Stimulated activated naive CD8-positive, alpha-beta T cell treated with anti-CD3 and anti-CD28 coated beads, Interleukin-15, Interleukin-2, amounts not matched to agents 100 U/mL and 50 U/mL, for 24 hours (primary cell): Measurements from ENCODE around the gene DHODH.

Experiments used
- ATAC-seq: fragments of 150-1000 bp; cut with Tn5 transposase; one replicate; pipeline ENCODE4 v1.10.0; 2021
- DNase-seq: peaks from one replicate; pipeline ENCODE4 v3.0.0; 2021

Gene DHODH

GRCh38 chr16:72013888-72014581 is 5.5 kb downstream of the DHODH start:
- peak; percentile 55 for ATAC-seq

DNA sequence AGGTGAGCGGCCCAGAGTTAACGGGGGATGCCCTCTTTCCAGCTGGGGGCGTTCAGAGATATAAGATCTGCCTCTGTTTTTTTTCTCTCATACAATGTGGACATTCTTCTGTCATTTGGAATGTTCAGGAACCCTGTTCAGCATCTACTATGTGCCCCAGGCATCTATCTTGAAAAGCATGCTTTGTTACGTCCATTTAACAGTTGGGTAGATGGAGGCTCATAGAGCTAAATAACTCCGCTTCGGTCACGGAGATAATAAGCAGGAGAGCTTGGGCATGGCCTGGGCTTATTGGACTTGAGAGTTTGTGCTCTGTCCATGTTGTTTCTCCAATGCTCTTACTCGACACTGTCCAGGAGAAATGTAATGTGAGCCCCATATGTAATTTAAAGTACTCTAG is 6.1 kb downstream of the DHODH start:
- ATAC-seq (no peak), DNase-seq (no peak)

More at GRCh38 chr16:72013888-72014581, 5.5 kb downstream of the DHODH start:
- DNase-seq: no peak

DNA sequence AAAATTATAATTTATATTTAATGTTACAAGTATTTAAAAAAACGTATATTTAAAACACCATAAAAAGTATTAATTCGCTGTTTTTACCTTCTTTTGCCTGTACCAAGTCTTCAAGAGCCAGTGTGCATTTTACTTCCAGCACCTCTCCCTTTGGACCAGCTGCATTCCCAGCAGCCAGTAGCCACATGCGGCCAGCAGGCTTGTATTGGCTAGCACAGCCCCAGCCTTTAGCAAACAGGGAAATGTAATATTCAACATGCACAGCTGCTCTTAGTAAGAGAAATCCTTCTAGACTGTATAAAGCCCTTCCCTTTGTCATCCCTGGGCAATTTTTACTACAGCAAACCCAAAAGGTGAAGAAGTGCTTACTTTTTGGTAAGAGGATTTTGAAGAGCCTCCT is 6.6 kb downstream of the DHODH start:
- no peak for DNase-seq
- no peak for ATAC-seq

GRCh38 chr16:72018470-72018869 is 9.9 kb downstream of the DHODH start:
- ATAC-seq: no peak

GRCh38 chr16:72021043-72021442 is 12.5 kb downstream of the DHODH start:
- DNase-seq: no peak
- ATAC-seq: no peak

More at GRCh38 chr16:72018470-72018869, 9.9 kb downstream of the DHODH start:
- no peak for DNase-seq

GRCh38 chr16:72022127-72022526 is 13.6 kb downstream of the DHODH start:
- no peak for DNase-seq
- ATAC-seq: no peak

DNA sequence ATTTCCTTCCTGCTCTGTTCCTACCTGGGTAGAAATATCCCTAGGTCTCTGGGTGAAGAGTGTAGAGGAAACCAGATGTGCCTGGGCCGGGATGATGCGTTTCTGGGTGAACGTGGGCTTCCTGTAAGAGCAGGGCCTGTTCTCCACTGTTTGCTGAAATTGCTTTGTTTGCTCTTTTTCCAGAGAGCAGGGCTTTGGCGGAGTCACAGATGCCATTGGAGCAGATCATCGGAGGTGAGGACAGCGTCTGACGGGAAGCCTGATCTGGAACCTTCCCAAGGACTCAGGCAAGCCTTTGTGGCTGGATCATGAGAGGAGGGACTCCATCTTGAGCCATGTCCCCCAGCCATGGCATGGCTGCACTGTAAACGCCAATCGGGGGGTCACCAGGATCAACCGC is 15.4 kb downstream of the DHODH start:
- no peak for ATAC-seq

DNA sequence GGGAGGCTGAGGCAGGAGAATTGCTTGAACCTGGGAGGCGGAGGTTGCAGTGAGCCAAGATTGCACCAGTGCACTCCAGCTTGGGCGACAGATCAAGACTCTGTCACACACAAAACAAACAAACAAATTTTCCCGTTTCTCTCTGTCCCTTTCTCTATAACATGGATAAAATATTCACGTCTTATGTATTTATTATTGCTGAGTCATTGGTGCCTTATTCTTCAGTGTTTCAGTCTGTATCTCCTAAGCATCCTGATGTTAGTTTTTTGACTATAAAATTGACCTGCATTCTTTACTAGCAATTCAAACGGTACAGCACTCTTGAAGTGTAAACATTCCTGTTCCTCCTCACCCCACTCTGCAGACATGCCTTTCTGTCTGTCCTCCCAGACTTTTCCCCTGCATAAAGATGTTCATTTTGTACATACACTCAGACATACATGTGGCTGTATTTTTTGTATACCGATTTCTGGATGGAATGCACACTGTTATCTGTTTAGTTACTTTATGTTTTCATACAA is 16.4 kb downstream of the DHODH start:
- ATAC-seq (no peak), DNase-seq (no peak)

More for the DNA sequence above, 15.4 kb downstream of the DHODH start:
- no peak for DNase-seq

GRCh38 chr16:72025404-72026114 is 17.0 kb downstream of the DHODH start:
- DNase-seq: no peak
- no peak for ATAC-seq

GRCh38 chr16:72027669-72028378 is 19.3 kb downstream of the DHODH start:
- ATAC-seq (no peak), DNase-seq (no peak)

- no peak for DNase-seq
- ATAC-seq: no peak
Observed at GRCh38 chr16:72029567-72030271, 21.2 kb downstream of the DHODH start.

DNA sequence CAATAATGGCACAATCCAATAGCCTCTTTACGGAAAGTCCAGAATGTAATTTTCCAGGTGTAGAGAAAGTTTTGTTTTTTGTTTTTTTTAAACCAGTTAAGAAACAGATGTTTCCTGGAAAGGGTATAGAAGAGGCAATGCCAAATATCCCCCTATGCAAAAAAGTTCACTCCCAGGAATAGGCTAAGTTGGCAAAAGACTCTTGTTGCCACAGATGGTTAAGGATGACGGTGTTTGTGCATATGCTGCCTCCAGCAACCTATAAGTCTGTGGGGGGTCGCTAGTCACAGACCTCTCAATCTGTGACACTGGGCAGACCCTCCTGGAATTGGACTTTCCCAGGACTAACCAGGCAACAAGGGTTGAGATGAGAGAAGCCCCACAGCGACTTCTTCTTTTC is 24.9 kb downstream of the DHODH start:
- DNase-seq: no peak
- ATAC-seq: no peak

DNA sequence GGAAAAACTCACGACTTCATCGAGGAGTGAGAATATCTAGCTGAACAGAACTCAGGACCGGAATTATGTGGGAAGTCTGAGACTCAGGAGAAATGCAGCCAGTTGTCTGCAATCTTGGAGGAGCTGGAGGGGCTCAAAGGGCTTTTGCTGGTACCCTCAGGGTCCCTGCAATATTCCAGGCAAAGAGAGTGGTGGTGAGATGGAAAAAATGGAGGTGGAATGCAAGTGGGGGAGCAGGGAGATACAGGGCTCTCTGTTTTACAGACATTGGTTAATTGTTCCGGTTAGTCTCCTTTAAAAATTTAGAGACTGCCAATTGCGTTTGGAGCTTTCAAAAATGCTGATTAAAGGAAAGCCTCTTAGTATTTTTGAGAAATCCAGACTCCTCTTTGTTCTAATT is 27.6 kb downstream of the DHODH start:
- DNase-seq (no peak), ATAC-seq (no peak)

DNA sequence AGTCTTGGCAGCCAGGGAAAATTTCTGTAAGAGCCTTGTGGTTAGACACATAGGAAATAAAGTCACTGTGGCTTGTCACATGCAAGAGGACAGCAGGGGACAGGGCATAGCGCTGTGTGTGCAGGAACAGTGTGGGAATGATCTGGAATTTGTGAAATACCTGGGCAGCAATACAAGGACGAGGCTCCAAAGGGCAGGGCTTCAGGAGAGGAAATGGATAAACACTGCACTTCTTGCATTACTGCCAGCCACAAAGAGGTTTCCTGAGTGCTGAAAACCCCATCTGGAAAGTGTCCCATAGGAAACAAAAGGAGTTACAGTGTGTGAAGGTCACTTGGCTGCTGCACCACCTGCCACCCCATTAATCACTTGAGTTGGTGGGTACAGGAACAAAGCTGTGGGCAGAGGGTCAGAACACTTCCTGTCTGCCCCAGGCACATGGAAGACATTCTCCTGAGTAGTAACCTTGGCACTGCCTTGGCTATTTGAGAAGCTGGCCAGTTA is 33.7 kb downstream of the DHODH start:
- ATAC-seq: no peak

GRCh38 chr16:72043058-72043457 is 34.5 kb downstream of the DHODH start:
- ATAC-seq (no peak), DNase-seq (no peak)

More for the DNA sequence above, 33.7 kb downstream of the DHODH start:
- no peak for DNase-seq

DNA sequence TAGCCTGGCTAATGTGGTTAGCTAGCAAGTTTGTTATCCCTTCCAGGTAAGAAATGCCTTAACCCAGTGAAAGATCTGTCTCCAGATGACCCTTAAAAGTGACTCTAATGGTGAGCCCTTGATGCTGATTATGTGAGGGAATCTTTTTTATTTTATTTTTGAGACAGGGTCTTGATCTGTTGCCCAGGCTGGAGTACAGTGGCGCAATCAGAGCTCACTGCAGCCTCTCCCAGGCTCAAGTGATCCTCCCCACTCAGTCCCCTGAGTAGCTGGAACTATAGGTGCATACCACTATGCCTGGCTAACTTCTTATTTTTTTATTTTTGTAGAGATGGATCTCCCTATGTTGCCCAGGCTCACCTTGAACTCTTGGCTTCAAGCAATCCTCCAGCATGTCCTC is 35.0 kb downstream of the DHODH start:
- ATAC-seq (no peak), DNase-seq (no peak)

- DNase-seq (no peak), ATAC-seq (no peak)
Observed at GRCh38 chr16:72044296-72044695, 35.8 kb downstream of the DHODH start.

DNA sequence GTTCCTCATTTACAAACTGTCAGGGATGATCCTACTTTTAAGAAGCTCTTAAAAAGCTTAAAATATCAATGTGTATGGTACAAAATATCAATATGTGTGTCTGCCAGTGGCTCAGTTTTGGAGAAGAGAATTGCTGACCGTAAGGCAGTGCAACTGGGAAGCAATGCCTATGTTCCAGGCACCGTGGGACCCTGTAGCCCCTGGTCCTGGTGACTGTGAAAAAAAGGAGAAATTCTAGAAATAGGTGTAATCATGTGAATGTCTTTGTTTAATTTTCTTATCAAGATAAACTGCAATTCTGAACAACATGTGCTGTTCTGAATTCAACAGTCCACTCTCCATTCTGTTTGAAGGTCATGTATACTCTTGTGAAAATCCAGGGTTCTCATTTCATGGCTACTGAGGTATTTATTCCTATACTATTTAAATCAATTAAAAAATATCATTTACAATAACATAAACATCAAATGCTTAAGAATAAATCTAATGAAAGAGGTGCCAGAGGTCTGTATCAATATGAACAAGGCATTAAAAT is 36.3 kb downstream of the DHODH start:
- no peak for ATAC-seq
- DNase-seq: no peak

- DNase-seq (no peak), ATAC-seq (no peak)
Observed at GRCh38 chr16:72049110-72049509, 40.6 kb downstream of the DHODH start.

- DNase-seq (no peak), ATAC-seq (no peak)
Observed at GRCh38 chr16:72050769-72051464, 42.4 kb downstream of the DHODH start.

DNA sequence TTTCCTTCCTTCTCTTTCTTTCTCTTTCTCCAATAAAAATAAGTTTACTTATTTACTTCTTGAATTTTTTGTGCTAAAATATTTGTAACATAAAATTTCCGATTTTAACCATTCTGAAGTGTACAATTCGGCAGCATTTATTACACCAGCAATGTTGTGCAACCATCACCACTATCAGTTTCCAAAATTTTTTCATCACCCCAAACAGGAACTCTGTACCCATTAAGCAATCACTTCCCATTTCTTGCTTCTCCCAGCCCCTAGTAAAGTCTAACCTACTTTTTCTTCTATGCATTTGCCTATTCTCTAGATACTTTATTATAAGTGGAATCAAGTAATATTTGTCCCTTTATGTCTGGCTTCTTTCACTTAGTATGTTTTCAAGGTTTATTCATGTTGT is 43.3 kb downstream of the DHODH start:
- ATAC-seq (no peak), DNase-seq (no peak)
